HepG2 (cell line): ENCODE measurements around the gene ETV5. TPM values are rescaled to one million over a fixed set of nuclear protein-coding genes. Genes with fewer than 3 reads are reported as not detected.
A peak's percentile ranks its signal among the peaks of the same experiment; 100 is the strongest.

Experiments used
- ATAC-seq: fragments of 200-7000 bp; cut with Tn5 transposase; 3 replicates; pipeline ENCODE4 v1.9.1; 2020; ENCODE audit warnings: mild to moderate bottlenecking, moderate library complexity
- BruUV-seq: library from RNA; stranded (reverse); fragments of 400-500 nt; replicated peaks from 2 replicates; lab custom pipeline; 2021; lab: Mats Ljungman, UMichigan
- CTCF ChIA-PET: fragments of 300-600 bp; formaldehyde crosslinking; extraction: SDS; loops from one replicate; lab custom pipeline; 2021; ENCODE audit warnings: low total read pairs, inconsistent platforms, low intra/inter-chr PET ratio; lab: Yijun Ruan, JAX
- POLR2A ChIA-PET: fragments of 350-600 bp; sonication (Branson Sonifier 250); formaldehyde crosslinking; loops from one replicate; lab custom pipeline; 2020; ENCODE audit warnings: antibody characterized with exemption, inconsistent platforms; lab: Yijun Ruan, JAX
- DNase-seq: peaks from one replicate; pipeline ENCODE4 v3.0.0-alpha.2; 2015; ENCODE audit warnings: low spot score
- FAIRE-seq: peaks from 3 replicates; lab custom pipeline; 2011; peaks lifted over from hg19 to GRCh38; lab: Jason Lieb, UNC
- H2AFZ ChIP-seq: one replicate; pipeline ENCODE4 v1.6.1; 2011; ENCODE audit warnings: low read length, inconsistent platforms
- H3K27ac ChIP-seq: fragments of 300-600 bp; 3 replicates; pipeline ENCODE4 v1.8.0; 2011; ENCODE audit warnings: mixed run types, mild to moderate bottlenecking, mixed read lengths, low read length, inconsistent platforms; ENCODE audit not compliant: insufficient read depth; ENCODE audit errors: extremely low read length
- H3K27me3 ChIP-seq, 2 experiments: fragments of 200-600 bp in 1 of 2; 2 replicates in 1 of 2; 3 replicates in 1 of 2; pipeline versions ENCODE4 v1.6.0 to v1.8.0; 2011; ENCODE audit warnings: low read length in 2 of 2, mild to moderate bottlenecking in 2 of 2, moderate library complexity in 2 of 2, inconsistent platforms in 1 of 2; ENCODE audit not compliant: insufficient read depth in 2 of 2, control insufficient read depth in 1 of 2
- H3K36me3 ChIP-seq, 2 experiments: fragments of 200-600 bp in 1 of 2; replicated peaks in 1 of 2; 2 replicates in 1 of 2; 3 replicates in 1 of 2; pipeline versions ENCODE4 v1.5.1 to v1.8.0; 2011; ENCODE audit warnings: low read length in 2 of 2, inconsistent platforms in 1 of 2; ENCODE audit not compliant: insufficient read depth in 2 of 2, control insufficient read depth in 1 of 2
- H3K4me1 ChIP-seq: 2 replicates; pipeline ENCODE4 v1.5.1; 2012; ENCODE audit warnings: low read length, inconsistent platforms; ENCODE audit not compliant: insufficient read depth
- H3K4me2 ChIP-seq: 2 replicates; pipeline ENCODE4 v1.6.0; 2011; ENCODE audit warnings: low read depth, low read length, inconsistent platforms
- H3K4me3 ChIP-seq, 3 experiments: fragments of 200-600 bp in 1 of 3; sonication (generic), shearing (Covaris generic) in 1 of 3; replicated peaks in 1 of 3; 2 replicates each; pipeline ENCODE4 v1.5.1; 2011 to 2016; ENCODE audit warnings: low read length in 3 of 3, inconsistent platforms in 2 of 3, low read depth in 2 of 3, mild to moderate bottlenecking in 2 of 3, control low read depth in 1 of 3, mixed read lengths in 1 of 3; ENCODE audit not compliant: insufficient read depth in 1 of 3
- H3K79me2 ChIP-seq: one replicate; pipeline ENCODE4 v1.6.1; 2011; ENCODE audit warnings: low read length, inconsistent platforms; ENCODE audit not compliant: insufficient read depth
- H3K9ac ChIP-seq: 2 replicates; pipeline ENCODE4 v1.6.0; 2011; ENCODE audit warnings: mild to moderate bottlenecking, low read depth, low read length, inconsistent platforms; ENCODE audit not compliant: insufficient read depth
- H3K9me3 ChIP-seq: 2 replicates; pipeline ENCODE4 v1.5.1; 2012; ENCODE audit warnings: mild to moderate bottlenecking, low read length
- H4K20me1 ChIP-seq: 2 replicates; pipeline ENCODE4 v1.6.0; 2011; ENCODE audit warnings: inconsistent platforms, mild to moderate bottlenecking, low read length, moderate library complexity; ENCODE audit not compliant: insufficient read depth
- ATF1 ChIP-seq: IDR thresholded peaks from 2 replicates; pipeline ENCODE4 v1.6.1; 2016; ENCODE audit warnings: mild to moderate bottlenecking, control low read depth
- CENPX ChIP-seq: sonication (generic); formaldehyde crosslinking; IDR thresholded peaks from 2 replicates; pipeline ENCODE4 v1.9.0; 2021; ENCODE audit warnings: mild to moderate bottlenecking, missing genetic modification reagents, moderate library complexity
- DZIP1 ChIP-seq: sonication (generic); formaldehyde crosslinking; IDR thresholded peaks from 2 replicates; pipeline ENCODE4 v1.5.0; 2020; ENCODE audit warnings: mild to moderate bottlenecking, missing genetic modification reagents
- E2F2 ChIP-seq: sonication (generic); formaldehyde crosslinking; IDR thresholded peaks from 2 replicates; pipeline ENCODE4 v1.4.0; 2020; ENCODE audit warnings: missing genetic modification reagents, borderline replicate concordance
- ESRRA ChIP-seq: sonication (generic); formaldehyde crosslinking; IDR thresholded peaks from 2 replicates; pipeline ENCODE4 v1.5.1; 2020; ENCODE audit warnings: mild to moderate bottlenecking, low read depth, missing genetic modification reagents
- HNF4A ChIP-seq: sonication (generic); formaldehyde crosslinking; IDR thresholded peaks from 2 replicates; pipeline ENCODE4 v1.4.0; 2020; ENCODE audit warnings: missing genetic modification reagents
- IRF9 ChIP-seq: sonication (generic); formaldehyde crosslinking; IDR thresholded peaks from 2 replicates; pipeline ENCODE4 v1.8.0; 2022; ENCODE audit warnings: missing genetic modification reagents, mild to moderate bottlenecking, borderline replicate concordance
- MBD4 ChIP-seq: IDR thresholded peaks from 2 replicates; pipeline ENCODE4 v1.6.1; 2012; ENCODE audit warnings: low read length, inconsistent platforms, borderline replicate concordance
- MXI1 ChIP-seq: IDR thresholded peaks from 3 replicates; pipeline ENCODE4 v1.6.1; 2012; ENCODE audit warnings: low read depth, low read length, inconsistent platforms, borderline replicate concordance
- PAXIP1 ChIP-seq: sonication (generic); formaldehyde crosslinking; conservative IDR thresholded peaks from 2 replicates; pipeline ENCODE4 v1.4.0; 2020; ENCODE audit warnings: mild to moderate bottlenecking, missing genetic modification reagents, moderate library complexity
- SAP130 ChIP-seq: IDR thresholded peaks from 2 replicates; pipeline ENCODE4 v1.6.1; 2016; ENCODE audit warnings: low read depth
- SOX5 ChIP-seq: IDR thresholded peaks from 2 replicates; pipeline ENCODE4 v1.6.1; 2016; ENCODE audit warnings: borderline replicate concordance
- TFAP4 ChIP-seq: sonication (generic); IDR thresholded peaks from 2 replicates; pipeline ENCODE4 v1.6.1; 2016; ENCODE audit warnings: low read depth, borderline replicate concordance
- ZNF567 ChIP-seq: sonication (generic); formaldehyde crosslinking; IDR thresholded peaks from 2 replicates; pipeline ENCODE4 v1.8.1; 2023; ENCODE audit warnings: mild to moderate bottlenecking, missing genetic modification reagents, borderline replicate concordance
- ZNF776 ChIP-seq: sonication (generic); formaldehyde crosslinking; IDR thresholded peaks from 2 replicates; pipeline ENCODE4 v1.4.0; 2020; ENCODE audit warnings: mild to moderate bottlenecking, missing genetic modification reagents
- WGBS: methylation state at CpG from one replicate; pipeline ENCODE4 v1.1.6; 2017; ENCODE audit warnings: low lambda C conversion rate; 5-methylcytosine and 5-hydroxymethylcytosine counted together
- in situ Hi-C: cut with HindIII; loops from 2 replicates; pipeline ENCODE4 v1.10.0; 2017; ENCODE audit warnings: low pct_unique_long_range_greater_than_20kb; ENCODE audit not compliant: extremely low pct_ligation_motif_present
- intact Hi-C: fragments of 100-400 bp; cut with micrococcal nuclease; formaldehyde crosslinking; loops from one replicate; pipeline ENCODE4 v1.10.0; 2022; ENCODE audit not compliant: unreplicated experiment
- polyA plus RNA-seq, 8 experiments: library from polyadenylated mRNA; depleted of rRNA in 3 of 8; stranded (reverse) in 7 of 8; unstranded in 1 of 8; fragments of >200 nt; fragmentation: Illumina TruSeq in 4 of 8; extraction: Trizol in 4 of 8; gene quantifications; 2 replicates each; pipeline versions ENCODE4 v1.2.1 to v1.2.3, GENCODE V29; 2011 to 2016; ENCODE audit warnings: low read depth in 4 of 8, missing spikeins in 1 of 8, mixed read lengths in 1 of 8; ENCODE audit not compliant: insufficient read depth in 1 of 8
- total RNA-seq, 5 experiments: library from RNA; depleted of rRNA; stranded (reverse); fragments of >200 nt; fragmentation: Illumina TruSeq; extraction: Trizol; gene quantifications; 2 replicates each; pipeline ENCODE4 v1.2.3, GENCODE V29; 2016; ENCODE audit warnings: low read depth in 1 of 5

The ETV5 gene
- total and polyA plus RNA-seq, 2 of the 13 experiments (the other 11 are each of a cell fraction or from before 2014, with no cell fraction given): 52.9 to 57.2 TPM

- CTCF ChIA-PET: no interaction called here
- H3K79me2 ChIP-seq: peaks cover 60% of the 10 kb centered on the region
- POLR2A ChIA-PET: interaction anchor here (1.1 to 1.2 kb wide), 2 partner anchors 8 to 15 kb away, joined by 3 to 4 read pairs; no protein-coding TSS in a partner anchor
- TF ChIP-seq E2F2 (CRISPR knock-in tag) (no peak), TFAP4 (peak; percentile 26; the same call in 1 of the 2 replicates), MBD4 (no peak), ZNF776 (CRISPR knock-in tag) (no peak), HNF4A (CRISPR knock-in tag) (peak; percentile 64), ESRRA (CRISPR knock-in tag) (peak; percentile 95), PAXIP1 (CRISPR knock-in tag) (peak; percentile 58), ZNF567 (CRISPR knock-in tag) (no peak), MXI1 (peak; percentile 41; the same call in 1 of the 3 replicates), CENPX (CRISPR knock-in tag) (no peak), DZIP1 (CRISPR knock-in tag) (no peak), ATF1 (CRISPR knock-in tag) (peak; percentile 23; the same call in 1 of the 2 replicates), SAP130 (peak; percentile 41), IRF9 (no peak), SOX5 (CRISPR knock-in tag) (peak; percentile 63; the same call in 1 of the 2 replicates)
Measured at GRCh38 chr3:186095561-186096081, 13.3 kb downstream of the ETV5 start.

More at GRCh38 chr3:186095561-186096081, 13.3 kb downstream of the ETV5 start:
- peak overlapping the region; percentile 11; the same call in 1 of the 2 replicates for H3K4me2 ChIP-seq
- 84% methylated on average over 7 of the region's 8 CpGs for WGBS
- 0 out of 2 replicates have a peak, but pooled peaks cover 4% of the 10 kb centered on the region for H4K20me1 ChIP-seq
- H3K4me1 ChIP-seq: peaks cover 97% of the 10 kb centered on the region
- no TSS peak for BruUV-seq
- in situ Hi-C loops: no loop called here
- no peak overlapping the region for H3K4me3 ChIP-seq
- intact Hi-C loops: loop anchor here (10.0 kb wide), 1 partner anchor 111 kb away; no protein-coding TSS in a partner anchor
- DNase-seq: peak; percentile 68
- FAIRE-seq: no peak
- H3K36me3 ChIP-seq: peaks cover 7 to 19% of the 10 kb centered on the region in 2 experiments
- peak overlapping the region; percentile 59 for H3K9ac ChIP-seq
- H3K27ac ChIP-seq: peak overlapping the region; percentile 85
- H3K27me3 ChIP-seq: no peaks in the 10 kb centered on the region
- peak; percentile 1; the same call in 1 of the 3 replicates for ATAC-seq
- no peaks in the 10 kb centered on the region for H3K9me3 ChIP-seq
- no peak overlapping the region for H2AFZ ChIP-seq
